GM23248 (cell line): ENCODE results near the gene TXNRD1. TPM values are rescaled to one million over a fixed set of nuclear protein-coding genes. Genes with fewer than 3 reads are reported as not detected.
A peak's percentile ranks its signal among the peaks of the same experiment; 100 is the strongest.

ENCODE experiments used
- DNase-seq: peaks from one replicate; pipeline ENCODE4 v3.0.0-alpha.2; 2015
- H2AFZ ChIP-seq: fragments of 200-600 bp; sonication (generic); 2 replicates; pipeline ENCODE4 v1.6.1; 2016; ENCODE audit warnings: antibody characterized with exemption
- H3F3A ChIP-seq: fragments of 200-600 bp; sonication (generic); 2 replicates; pipeline ENCODE4 v1.6.1; 2016; ENCODE audit warnings: mild to moderate bottlenecking, antibody characterized with exemption, mixed run types; ENCODE audit not compliant: insufficient read depth
- H3K27ac ChIP-seq: fragments of 200-600 bp; sonication (generic); 2 replicates; pipeline ENCODE4 v1.5.1; 2016; ENCODE audit warnings: mild to moderate bottlenecking
- H3K27me3 ChIP-seq: fragments of 200-600 bp; sonication (generic); replicated peaks from 2 replicates; pipeline ENCODE4 v1.6.1; 2016; ENCODE audit warnings: mild to moderate bottlenecking; ENCODE audit not compliant: insufficient read depth
- H3K36me3 ChIP-seq: fragments of 200-600 bp; sonication (generic); 2 replicates; pipeline ENCODE4 v1.6.1; 2016; ENCODE audit warnings: low read depth, mild to moderate bottlenecking
- H3K4me1 ChIP-seq: fragments of 200-600 bp; sonication (generic); 2 replicates; pipeline ENCODE4 v1.6.1; 2016; ENCODE audit warnings: mild to moderate bottlenecking; ENCODE audit not compliant: insufficient read depth
- H3K4me2 ChIP-seq: fragments of 200-600 bp; sonication (generic); one replicate; pipeline ENCODE4 v1.6.1; 2016; ENCODE audit warnings: mild to moderate bottlenecking; ENCODE audit not compliant: unreplicated experiment
- H3K4me3 ChIP-seq: fragments of 200-600 bp; sonication (generic); 2 replicates; pipeline ENCODE4 v1.5.1; 2016; ENCODE audit warnings: mild to moderate bottlenecking
- H3K79me2 ChIP-seq: fragments of 200-600 bp; sonication (generic); 2 replicates; pipeline ENCODE4 v1.6.1; 2016; ENCODE audit warnings: mild to moderate bottlenecking; ENCODE audit not compliant: insufficient read depth
- H3K9ac ChIP-seq: fragments of 200-600 bp; sonication (generic); 2 replicates; pipeline ENCODE4 v1.6.1; 2016; ENCODE audit warnings: mild to moderate bottlenecking
- H3K9me2 ChIP-seq: fragments of 200-600 bp; sonication (generic); 2 replicates; pipeline ENCODE4 v1.6.1; 2016; ENCODE audit warnings: mixed run types, mild to moderate bottlenecking, moderate library complexity; ENCODE audit not compliant: insufficient read depth
- H3K9me3 ChIP-seq: fragments of 200-600 bp; sonication (generic); one replicate; pipeline ENCODE4 v1.6.1; 2017; ENCODE audit warnings: low read depth
- H4K20me1 ChIP-seq: fragments of 200-600 bp; sonication (generic); 2 replicates; pipeline ENCODE4 v1.6.0; 2016; ENCODE audit not compliant: insufficient read depth
- EZH2 ChIP-seq: fragments of 200-600 bp; sonication (generic); IDR thresholded peaks from 2 replicates; pipeline ENCODE4 v1.6.1; 2018; ENCODE audit warnings: antibody characterized with exemption, mild to moderate bottlenecking; ENCODE audit not compliant: insufficient read depth, poor library complexity, severe bottlenecking
- EZH2phosphoT487 ChIP-seq: fragments of 200-600 bp; sonication (generic); IDR thresholded peaks from 2 replicates; pipeline ENCODE4 v1.6.1; 2018; ENCODE audit warnings: antibody characterized with exemption, moderate library complexity, mild to moderate bottlenecking, low read depth; ENCODE audit not compliant: insufficient read depth
- WGBS, 2 experiments: methylation state at CpG; one replicate each; pipeline ENCODE4 v1.1.6; 2015 to 2017; ENCODE audit warnings: low lambda C conversion rate in 2 of 2, low coverage in 1 of 2; ENCODE audit errors: missing lambda C conversion rate in 2 of 2; 5-methylcytosine and 5-hydroxymethylcytosine counted together
- in situ Hi-C: fragments of 300-500 bp; cut with MboI; formaldehyde crosslinking; loops from 2 replicates; pipeline ENCODE4 v1.15.0; 2020
- polyA plus RNA-seq: library from polyadenylated mRNA; unstranded; fragments of >200 nt; fragmentation: Nextera tagmentation; extraction: Ambion mirVana; gene quantifications from 2 replicates; pipeline ENCODE4 v1.2.1, GENCODE V29; 2016
- total RNA-seq: library from RNA; depleted of rRNA; stranded (reverse); fragments of >200 nt; shearing (Covaris generic); gene quantifications from 2 replicates; pipeline ENCODE4 v1.2.3, GENCODE V29; 2014; rRNA removed

The TXNRD1 gene
- total RNA-seq (464 and 477 TPM in 2 replicates), polyA plus RNA-seq (255 and 258 TPM in 2 replicates)

GRCh38 chr12:104215638-104216297 is at the start of gene TXNRD1:
TSS of gene TXNRD1 (plus strand) at chr12:104215779. CDS start at chr12:104215803, 24 bp downstream.
- WGBS, 2 experiments: 32 to 34% methylated on average over 45 to 71 of the region's 71 CpGs
- in situ Hi-C loops: loop anchor here (25.0 kb wide), 2 partner anchors 647 to 847 kb away; no protein-coding TSS in a partner anchor
- peak within 1 kb of the TSS; percentile 68 for H2AFZ ChIP-seq

DNA sequence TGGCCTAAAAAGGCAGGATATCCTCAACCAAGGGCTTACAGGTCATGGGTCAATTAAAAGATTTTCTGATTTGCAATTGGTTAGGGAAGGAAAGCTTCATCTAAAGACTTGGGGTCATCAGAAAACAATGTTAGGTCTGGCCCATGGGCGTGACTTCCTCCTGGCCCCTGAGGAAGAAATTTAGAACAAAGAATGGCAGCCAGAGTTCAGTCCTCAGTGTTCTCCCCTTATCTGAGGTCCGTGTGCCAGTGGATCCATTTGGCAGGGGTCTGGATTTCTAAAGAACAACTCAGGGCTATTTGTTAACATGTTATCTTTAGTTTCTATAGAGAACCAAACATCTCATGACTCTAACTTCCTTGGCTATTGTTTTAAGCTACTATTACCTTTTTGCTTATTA is 49.8 kb upstream of the TXNRD1 start:
- H3K4me3 ChIP-seq: no peak overlapping the region
- in situ Hi-C loops: no loop called here

More at GRCh38 chr12:104215638-104216297, at the start of gene TXNRD1:
- H3K9me3 ChIP-seq: no peaks in the 10 kb centered on the region
- TF ChIP-seq EZH2 (no peak), EZH2phosphoT487 (no peak)
- no peaks in the 10 kb centered on the region for H4K20me1 ChIP-seq
- peaks cover 31% of the 10 kb centered on the region for H3K4me1 ChIP-seq
- H3K4me3 ChIP-seq: peak within 1 kb of the TSS; percentile 53
- peak; percentile 92 for DNase-seq
- no peaks in the 10 kb centered on the region for H3K27me3 ChIP-seq
- H3F3A ChIP-seq: peaks cover 31% of the 10 kb centered on the region
- peak within 1 kb of the TSS; percentile 39 for H3K4me2 ChIP-seq
- H3K27ac ChIP-seq: no peak within 1 kb of the TSS
- peaks cover 7% of the 10 kb centered on the region; the same call in 1 of the 2 replicates for H3K79me2 ChIP-seq
- peak within 1 kb of the TSS; percentile 64 for H3K9ac ChIP-seq
- H3K9me2 ChIP-seq: no peaks in the 10 kb centered on the region
- H3K36me3 ChIP-seq: no peaks in the 10 kb centered on the region

GRCh38 chr12:104166465-104166864 is 49.1 kb upstream of the TXNRD1 start:
- H3K9me2 ChIP-seq: no peaks in the 10 kb centered on the region
- no peak overlapping the region for H2AFZ ChIP-seq
- no peak overlapping the region for H3K4me3 ChIP-seq
- no peaks in the 10 kb centered on the region for H3F3A ChIP-seq
- in situ Hi-C loops: no loop called here
- H3K27ac ChIP-seq: no peak overlapping the region
- no peak for DNase-seq
- H3K9me3 ChIP-seq: no peaks in the 10 kb centered on the region
- no peaks in the 10 kb centered on the region for H3K27me3 ChIP-seq
- H3K36me3 ChIP-seq: no peaks in the 10 kb centered on the region
- H3K9ac ChIP-seq: no peak overlapping the region
- no peaks in the 10 kb centered on the region for H4K20me1 ChIP-seq
- H3K4me1 ChIP-seq: no peaks in the 10 kb centered on the region
- WGBS, 2 experiments: 83 to 89% methylated on average over 6 of the region's 6 CpGs
- no peak overlapping the region for H3K4me2 ChIP-seq
- no peak for TF ChIP-seq EZH2phosphoT487
- no peak for TF ChIP-seq EZH2
- H3K79me2 ChIP-seq: no peaks in the 10 kb centered on the region

More for the DNA sequence above, 49.8 kb upstream of the TXNRD1 start:
- H3F3A ChIP-seq: no peaks in the 10 kb centered on the region
- no peaks in the 10 kb centered on the region for H3K4me1 ChIP-seq
- no peaks in the 10 kb centered on the region for H4K20me1 ChIP-seq
- H3K79me2 ChIP-seq: no peaks in the 10 kb centered on the region
- no peak for DNase-seq
- no peak overlapping the region for H3K27ac ChIP-seq
- H3K4me2 ChIP-seq: no peak overlapping the region
- H3K9me3 ChIP-seq: no peaks in the 10 kb centered on the region
- WGBS, 2 experiments: 70 to 79% methylated on average over 2 of the region's 2 CpGs
- H2AFZ ChIP-seq: no peak overlapping the region
- no peak overlapping the region for H3K9ac ChIP-seq
- H3K9me2 ChIP-seq: no peaks in the 10 kb centered on the region
- H3K36me3 ChIP-seq: no peaks in the 10 kb centered on the region
- TF ChIP-seq EZH2 (no peak), EZH2phosphoT487 (no peak)
- no peaks in the 10 kb centered on the region for H3K27me3 ChIP-seq

GRCh38 chr12:104167519-104168458 is 47.8 kb upstream of the TXNRD1 start:
- Histone ChIP-seq H3K36me3 (no peaks in the 10 kb centered on the region), H3K79me2 (no peaks in the 10 kb centered on the region), H3F3A (no peaks in the 10 kb centered on the region), H4K20me1 (no peaks in the 10 kb centered on the region), H3K4me2 (no peak overlapping the region), H3K9ac (no peak overlapping the region), H3K9me3 (no peaks in the 10 kb centered on the region), H3K27ac (no peak overlapping the region), H2AFZ (no peak overlapping the region), H3K9me2 (no peaks in the 10 kb centered on the region), H3K27me3 (no peaks in the 10 kb centered on the region), H3K4me1 (no peaks in the 10 kb centered on the region), H3K4me3 (no peak overlapping the region)
- in situ Hi-C loops: no loop called here
- no peak for DNase-seq
- WGBS, 2 experiments: 88 to 92% methylated on average over 5 of the region's 5 CpGs
- TF ChIP-seq EZH2 (no peak), EZH2phosphoT487 (no peak)
